ENCODE results near the gene ZNF23.

ZNF23 gene

DNA sequence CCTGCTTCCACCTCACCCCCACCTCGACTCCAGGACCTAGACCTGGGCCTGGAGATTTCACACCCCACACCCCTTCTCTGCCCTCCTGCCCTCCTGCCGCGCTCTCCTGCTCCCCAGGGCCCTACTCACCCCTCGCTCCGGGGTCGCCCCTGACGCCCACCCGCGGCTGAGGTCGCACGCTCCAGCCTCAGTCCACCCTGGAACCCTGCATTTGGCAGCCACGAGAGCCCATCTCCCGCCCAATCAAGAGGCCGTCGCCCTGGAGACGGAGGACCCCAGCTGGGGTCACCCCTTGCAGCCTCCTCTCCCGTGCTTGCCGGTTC lies 36.3 kb downstream of the ZNF23 start:
- DNase-seq, result no peak

DNA sequence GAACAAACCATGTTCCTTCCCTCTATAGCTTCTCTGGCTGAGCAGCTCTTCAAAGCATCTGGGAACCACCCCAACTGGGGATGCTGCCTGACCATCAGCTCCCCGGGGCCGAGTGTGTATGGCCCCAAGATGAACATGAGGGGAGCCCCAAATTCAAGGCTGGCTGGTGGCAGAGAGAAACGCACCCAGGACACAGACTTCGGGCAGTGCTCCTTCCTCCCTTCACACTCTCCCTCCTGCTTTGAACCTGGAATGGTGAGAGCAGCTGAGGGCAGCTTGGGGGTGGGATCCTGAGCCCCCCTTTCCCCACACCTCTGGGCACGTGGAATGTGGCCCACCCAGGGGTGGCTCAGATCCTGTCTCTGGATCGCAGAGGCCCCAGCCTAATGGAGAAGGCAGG lies 37.4 kb downstream of the ZNF23 start:
- DNase-seq, result no peak

DNA sequence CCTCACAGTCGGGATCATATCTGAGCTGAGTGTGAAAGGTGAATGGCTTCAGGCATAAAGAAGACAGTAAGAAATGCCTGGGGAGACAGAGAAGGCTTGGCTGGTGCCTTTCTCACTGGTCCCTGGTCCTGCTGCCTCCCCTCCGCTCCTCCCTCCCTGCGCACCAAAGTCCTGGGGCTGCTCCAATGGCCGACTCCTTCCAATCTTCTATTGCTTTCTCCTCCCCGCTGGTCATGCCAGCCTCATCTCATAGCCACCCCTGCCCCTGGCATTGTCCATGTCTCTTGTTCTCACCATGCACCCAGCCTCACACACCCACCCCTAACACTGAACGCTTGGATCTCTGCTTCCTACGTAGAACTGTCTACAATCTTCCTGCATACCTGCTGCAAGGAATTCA lies 38.2 kb downstream of the ZNF23 start:
- DNase-seq, result no peak

DNA sequence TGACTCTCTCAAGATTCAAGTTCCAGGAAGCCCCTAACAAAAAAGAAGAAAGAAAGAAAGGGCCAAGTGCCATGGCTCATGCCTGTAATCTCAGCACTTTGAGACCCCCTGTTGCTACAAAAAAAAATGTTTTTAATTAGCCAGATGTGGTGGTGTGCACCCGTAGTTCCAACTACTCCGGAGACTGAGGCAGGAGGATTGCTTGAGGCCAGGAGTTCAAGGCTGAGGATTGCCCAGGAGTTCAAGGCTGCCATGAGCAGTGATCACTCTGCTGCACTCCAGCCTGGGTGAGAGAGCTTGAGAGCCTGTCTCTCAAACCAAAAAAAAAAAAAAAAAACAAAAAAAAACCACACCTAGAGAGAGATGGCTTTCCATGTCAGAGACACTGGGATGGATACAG lies 39.0 kb downstream of the ZNF23 start:
- no peak for DNase-seq

DNA sequence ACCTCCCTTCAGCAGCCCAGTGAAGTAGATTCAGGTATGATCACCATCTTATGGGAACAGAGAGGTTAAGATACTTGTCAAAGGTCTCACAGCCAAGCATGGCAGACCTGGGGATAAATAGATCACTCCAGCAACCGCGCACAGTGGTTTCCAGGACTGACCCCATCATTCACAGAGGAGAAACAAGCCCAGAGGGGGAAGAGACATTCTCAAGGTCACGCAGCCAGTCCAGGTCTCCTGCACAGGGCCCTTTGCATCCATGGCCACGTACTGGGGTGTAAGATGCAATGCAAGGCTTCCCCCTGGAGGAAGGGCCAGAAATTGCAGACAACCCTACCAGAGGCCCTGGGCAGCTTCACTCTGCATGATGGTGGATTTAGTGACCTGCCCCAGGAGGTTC lies 40.1 kb downstream of the ZNF23 start:
- no peak for DNase-seq

DNA sequence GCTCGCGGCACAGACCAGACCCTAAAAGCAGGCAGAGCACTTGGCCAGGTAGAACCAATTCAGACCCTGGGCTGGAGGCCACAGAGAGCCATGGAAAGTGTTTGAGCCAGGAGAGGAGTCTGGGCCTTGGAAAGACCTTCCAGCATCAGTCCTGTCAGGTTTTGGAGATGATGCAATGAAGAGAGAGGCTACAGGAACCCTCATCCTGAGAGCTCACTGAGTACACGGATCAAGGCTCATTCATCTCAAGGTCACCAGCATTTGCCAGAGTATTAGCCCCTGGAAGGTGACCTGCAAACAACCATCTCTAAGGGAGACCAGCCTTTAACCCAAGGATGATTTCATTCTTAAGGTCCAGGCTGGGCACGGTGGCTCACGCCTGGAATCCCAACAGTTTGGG lies 48.0 kb downstream of the ZNF23 start:
- DNase-seq, result no peak

DNA sequence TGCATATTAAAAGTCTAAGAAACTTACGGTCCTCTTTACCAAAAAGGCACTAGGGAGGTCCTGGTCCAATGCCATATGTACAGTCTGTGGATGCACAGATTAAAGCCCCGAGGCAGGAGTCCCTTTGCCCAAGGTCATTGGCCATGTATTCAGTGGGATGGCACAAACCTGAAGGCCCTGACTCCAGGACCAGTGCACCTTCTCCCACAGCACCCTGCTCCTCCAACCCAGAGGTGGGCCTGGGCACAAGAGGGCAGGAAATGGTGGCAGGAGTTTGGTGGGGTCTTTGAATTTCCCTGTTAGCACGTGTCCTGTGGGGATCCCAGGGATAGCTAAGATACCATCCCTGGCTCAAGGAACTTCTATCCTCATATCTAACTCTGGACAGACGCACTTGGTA lies 48.7 kb downstream of the ZNF23 start:
- DNase-seq, result no peak

DNA sequence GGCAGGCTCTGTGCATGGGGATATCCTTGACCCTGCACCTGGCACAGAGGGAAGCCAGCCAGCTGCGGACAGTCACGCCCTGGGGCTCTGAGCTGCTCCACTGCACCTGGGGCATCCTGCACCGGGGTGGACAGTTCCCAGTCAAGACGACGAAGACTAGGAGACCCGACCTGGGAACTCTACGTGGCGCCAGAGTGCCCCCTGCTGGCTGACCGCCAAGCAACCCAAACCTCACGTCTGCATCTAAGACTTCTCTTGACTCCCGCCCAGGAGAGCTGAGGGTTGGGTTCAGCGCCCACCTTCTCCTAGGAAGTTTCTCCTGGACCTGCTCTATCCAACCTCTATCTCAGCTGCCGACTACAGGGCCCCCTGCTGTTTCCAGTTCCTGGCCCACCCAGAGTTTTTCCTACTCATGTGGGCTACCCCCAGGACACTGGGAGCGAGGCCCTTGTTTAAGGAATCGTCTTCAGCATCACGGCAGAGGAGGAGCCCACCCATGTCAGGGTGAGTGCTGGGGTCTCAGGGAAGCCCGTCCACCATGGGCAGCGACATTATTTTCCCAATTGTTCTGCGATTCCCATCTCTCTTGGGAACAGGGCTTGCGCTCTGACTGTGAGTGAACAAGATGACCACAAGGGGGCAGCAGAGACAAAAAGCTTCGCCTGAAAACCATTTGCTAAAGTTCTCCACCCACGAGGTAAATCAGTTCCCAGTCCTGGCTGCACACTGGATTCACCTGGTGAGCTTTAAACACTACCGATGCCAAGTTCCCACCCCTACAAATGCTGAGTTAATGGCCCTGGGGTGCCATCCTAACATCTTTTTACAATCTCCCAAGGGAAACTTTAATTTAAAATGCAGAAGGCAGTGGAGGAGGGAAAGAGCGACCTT lies 49.5 kb downstream of the ZNF23 start:
- peak; percentile 13 to 18 for DNase-seq

DNA sequence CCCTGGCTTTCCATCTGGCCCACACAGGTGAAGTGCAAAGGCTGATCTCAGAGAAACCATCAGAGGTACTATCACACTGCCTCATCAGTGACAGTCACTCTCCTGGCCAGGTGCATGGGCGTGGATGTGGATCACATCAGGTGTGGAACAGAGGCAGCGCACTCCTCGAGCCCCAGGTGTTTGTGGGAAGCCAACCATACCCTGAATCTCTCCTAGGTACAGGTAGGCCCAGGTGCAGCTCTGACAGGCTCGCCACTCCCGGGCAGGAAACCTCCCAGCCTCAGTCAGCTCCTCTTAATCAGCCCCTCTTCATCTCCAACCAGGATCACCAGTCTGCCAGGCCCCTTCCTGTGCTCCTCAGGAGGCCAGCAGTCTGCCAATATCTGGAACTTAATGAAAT lies 51.9 kb downstream of the ZNF23 start:
- DNase-seq, result no peak

DNA sequence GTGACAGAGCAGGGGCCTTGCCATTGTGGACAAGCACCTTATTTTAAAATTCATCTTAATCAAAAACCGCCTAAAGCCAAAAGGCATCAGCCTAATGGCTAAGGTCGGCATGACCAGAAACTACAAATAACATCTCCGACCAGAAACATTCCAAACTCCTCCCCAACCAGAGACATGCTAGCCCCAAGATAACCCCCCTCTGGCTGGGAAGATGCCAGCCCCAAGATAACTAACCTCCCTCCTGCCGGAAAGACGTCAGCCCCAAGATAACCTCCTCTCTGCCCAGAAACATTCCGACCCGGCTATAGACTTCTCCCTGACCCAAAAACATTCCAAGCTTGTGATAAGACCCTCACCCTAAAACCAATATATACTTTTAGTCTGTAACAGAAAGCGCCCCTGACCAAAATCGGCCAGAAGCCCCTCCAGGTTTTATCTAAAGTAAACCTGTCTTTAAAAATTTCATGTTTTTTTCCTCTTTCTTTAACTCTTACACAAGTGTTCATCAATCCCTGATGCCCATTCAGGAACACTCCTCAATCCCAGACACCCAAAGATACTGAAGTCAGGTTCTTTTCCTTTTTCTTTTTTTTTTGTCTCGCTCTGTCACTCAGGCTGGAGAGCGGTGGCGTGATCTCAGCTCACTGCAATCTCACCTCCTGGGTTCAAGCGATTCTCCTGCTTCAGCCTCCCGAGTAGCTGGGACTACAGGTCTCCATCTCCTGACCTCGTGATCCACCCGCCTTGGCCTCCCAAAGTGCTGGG lies 52.9 kb downstream of the ZNF23 start:
- DNase-seq, result no peak

DNA sequence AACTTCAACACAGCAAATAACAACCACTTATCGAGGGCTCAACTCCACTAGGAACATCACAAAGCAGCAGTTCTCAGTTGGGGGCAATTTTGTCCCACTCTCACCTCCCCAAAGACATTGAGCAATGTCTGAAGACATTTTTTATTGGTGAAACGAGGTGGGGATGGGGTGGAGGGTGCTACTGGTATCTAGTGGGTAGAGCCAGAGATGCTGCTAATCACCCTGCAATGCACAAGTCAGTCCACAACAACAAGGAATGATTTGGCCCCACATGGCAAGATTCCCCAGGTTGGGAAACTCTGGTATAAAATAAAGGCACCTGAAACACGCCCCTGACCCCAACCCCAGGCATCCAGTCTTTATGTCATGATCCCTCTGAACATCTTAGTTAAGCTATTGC lies 53.5 kb downstream of the ZNF23 start:
- DNase-seq, result no peak

DNA sequence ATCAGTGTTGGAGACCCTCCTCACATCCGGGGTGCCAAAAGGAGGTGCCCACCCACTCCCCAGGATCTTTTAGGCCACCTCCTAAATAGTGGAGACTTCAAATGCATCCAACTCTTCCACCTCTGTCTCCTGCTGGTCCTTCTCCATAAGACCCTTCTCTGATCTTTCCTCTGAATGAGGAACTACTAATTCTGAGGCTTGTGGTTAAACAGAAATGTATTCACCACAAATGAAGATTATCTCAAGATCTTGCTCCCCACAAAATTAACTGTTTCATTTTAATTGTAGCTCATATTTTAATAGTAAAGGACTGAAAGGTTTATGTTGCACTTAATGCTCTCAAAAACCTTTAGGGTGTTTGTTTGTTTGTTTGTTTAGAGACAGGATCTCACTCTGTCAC lies 54.3 kb downstream of the ZNF23 start:
- DNase-seq, result no peak

DNA sequence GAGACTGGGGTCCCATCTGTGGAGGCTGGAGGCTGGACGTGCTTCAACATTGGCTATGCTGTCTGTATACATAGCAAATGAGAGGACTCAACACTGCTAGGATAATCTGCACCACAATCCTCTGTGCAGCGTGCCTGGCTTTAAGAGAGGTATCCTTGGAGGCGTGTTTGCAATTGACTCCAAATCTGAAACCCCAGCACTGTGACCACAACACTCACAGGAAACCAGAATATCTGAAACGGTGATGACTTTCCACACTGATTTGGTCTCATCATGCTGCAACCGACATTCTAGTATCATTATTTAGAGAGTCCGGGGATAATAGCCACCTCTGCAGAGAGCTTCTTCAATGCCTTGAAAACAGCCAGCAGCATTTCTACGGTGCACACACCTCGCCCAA lies 55.3 kb downstream of the ZNF23 start:
- DNase-seq, result no peak

DNA sequence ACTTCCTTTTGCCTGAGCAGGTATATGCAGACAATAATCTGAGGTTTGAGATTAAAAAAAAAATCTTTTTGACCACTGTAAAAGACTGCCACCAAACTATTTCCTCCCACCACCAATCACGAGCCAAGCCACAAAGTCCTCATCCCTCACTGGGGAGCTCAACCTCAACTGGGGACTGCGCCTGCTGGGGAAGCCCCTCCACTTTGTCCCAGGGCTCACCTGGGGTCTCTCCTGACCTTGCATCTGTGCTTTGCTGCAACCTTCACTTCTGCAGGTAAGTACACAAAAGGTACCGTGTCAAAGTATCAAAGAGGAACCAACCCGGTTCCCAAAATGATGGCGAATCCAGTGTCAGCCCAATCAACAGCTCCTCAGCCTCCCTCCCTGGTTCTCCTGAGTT lies 55.7 kb downstream of the ZNF23 start:
- DNase-seq, result no peak

DNA sequence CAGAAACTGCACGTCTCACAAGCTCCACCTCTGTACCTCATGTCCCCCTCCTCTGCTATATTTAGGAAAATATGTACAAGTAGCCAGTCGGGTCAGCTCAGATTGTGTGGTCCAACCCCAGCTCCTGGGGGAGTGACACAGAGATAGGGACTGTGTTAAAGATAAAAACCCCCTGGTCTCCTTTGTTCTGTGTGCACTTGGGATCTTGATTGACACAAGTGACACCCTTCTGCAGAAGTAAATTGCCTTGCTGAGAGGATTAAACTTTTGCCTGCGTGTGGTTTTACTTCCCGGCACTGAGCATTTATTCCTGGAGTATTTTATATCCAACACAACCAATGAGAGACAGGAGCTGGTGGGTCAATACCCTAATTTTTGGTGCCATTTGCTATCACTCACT lies 57.7 kb downstream of the ZNF23 start:
- DNase-seq, result no peak

DNA sequence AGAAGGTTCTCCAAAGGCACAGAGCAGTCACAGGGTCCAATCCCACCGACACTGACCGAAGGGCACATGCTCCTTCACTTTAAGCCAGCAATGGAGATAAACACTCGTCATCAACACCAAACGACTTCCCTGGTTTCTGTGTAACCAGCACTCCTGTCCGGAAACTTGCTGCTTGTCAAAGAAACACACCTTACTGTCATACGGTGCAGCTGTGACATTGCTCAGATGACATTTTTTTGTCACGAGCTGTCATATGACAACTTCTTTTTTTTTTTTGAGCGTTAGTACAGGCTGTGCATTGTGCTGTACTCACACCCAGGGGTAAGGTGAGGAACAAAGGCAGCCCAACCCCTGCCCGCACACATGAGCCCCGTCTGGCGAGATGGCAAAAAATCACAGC lies 59.4 kb downstream of the ZNF23 start:
- no peak for DNase-seq

DNA sequence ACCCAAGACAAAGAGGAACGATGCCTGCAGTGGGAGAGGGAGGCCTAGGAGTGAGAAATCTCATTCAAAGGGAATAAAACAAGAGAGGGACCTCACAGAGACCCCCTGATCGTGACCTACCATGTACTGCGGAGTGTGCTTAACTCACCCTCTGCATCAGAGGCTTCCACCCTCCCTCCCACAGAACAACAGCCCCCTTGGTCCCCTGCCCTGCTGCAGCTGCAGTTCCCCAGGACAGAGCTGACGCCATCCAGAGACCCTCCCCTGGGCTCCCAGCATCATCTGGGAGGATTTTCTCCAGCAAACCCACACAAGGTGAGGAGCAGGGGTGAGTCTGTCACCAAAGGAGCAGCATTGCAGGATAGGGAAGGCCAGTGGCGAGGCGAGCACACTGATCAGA lies 60.0 kb downstream of the ZNF23 start:
- no peak for DNase-seq

DNA sequence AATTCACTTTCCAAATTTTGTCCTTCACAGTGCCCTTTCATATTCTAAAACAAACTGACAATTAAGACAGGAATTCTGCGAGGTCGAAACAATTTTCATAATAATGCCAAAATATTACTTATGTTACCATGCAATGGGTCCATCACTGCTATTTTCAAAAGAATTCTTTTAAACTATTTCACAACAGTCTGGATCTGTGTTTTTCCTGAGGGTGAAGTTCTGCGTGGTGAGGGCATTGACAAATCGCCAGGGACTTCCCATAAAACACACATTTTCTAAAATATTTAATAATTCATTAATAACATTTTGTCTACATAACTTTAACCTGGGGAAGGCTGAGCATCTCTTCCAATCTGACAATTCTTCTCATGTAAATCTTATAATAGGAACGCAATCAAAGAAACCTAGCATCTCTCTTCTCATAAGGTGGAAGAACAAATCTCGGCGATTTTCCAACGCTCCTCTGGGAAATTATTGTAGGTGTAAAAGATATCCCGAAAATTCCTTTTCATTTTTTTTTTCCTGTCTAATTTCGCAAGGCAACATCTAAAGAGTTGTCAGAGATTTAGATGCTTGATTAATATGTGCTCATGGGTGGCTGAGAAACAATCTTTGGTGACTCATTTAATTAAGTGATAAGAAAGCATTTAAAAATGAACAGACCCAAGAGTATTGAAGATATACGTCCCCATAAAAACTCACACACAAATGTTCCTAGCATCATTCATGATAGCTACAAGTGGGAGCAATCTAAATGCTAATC lies 62.1 kb downstream of the ZNF23 start:
- DNase-seq, result no peak
